ENCODE data around the gene KCNJ6.

The KCNJ6 gene

DNA sequence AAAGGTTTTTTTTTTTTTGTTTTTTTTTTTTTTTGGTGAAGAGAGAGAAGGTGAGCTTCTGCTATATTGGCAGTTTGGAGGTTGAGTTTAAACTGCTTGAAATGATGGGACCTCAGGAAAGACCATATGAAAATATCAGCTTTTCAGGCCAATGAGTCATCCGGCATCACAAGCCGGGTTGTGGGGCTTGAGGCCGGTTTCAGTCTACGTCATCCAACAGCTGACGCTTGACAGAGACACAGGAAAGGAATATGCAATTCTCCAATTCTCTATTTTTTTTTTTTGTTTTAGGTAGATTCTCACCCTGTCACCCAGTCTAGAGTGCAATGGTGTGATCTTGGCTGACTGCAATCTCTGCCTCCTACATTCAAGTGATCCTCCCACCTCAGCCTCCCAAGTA, 52.4 kb downstream of the KCNJ6 start:
- no peak for DNase-seq

DNA sequence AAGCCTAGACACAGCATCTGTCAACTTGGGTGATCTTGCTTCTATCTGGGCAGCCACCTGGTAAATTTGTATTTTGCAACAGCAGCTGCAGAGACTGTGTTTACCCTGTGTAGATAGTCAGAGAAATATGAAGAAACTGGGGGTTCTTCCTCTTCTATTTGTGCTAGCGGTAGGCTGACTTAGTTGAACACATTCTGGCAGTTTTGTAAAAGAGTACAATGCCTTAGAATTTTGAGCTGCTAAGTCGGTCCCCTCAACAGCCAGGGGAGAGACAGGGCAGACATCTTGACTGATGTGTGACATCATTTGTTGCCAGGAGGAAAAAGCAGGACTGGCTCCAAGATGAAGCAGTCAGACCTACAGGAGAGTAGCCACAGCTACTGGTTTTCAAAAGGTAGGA, 53.7 kb downstream of the KCNJ6 start:
- no peak for DNase-seq

DNA sequence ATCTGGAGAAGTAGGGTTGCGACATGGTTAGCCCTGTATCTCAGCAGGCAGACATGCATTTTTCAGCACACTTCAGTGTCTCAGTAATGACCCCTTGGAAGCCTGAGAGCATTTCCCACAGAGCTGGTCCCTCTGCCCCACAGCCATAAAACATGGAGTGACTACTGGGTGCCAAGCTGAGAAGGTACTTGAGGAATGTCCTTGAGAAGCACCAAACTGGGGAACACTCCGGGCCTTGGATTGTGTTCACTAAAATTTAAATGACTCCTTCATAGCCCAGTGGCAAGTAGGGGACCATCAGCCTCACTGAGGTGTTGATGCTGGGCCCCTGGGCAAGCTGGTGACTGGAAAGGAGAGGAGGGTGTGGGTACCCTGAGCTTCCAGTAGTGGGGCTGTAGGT, 54.7 kb downstream of the KCNJ6 start:
- DNase-seq: no peak

DNA sequence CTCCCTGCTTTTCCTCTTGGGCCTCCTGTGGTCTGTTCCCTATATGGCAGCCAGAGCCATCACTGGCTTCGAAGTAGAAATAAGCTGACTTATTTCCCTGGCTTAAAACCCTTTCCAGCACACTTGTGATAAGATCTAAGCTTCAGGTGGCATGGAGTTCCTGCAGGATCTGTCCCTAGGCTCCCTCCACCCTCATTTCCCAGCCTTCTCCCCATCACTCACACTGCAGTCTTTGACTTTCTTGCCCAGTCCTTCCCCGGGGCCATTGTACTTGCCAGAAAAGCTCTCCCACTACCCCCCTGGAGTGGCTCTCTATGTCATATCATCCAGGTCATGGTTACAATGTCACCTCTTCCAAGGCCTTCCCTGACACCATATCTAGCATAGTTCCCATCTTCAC, 55.8 kb downstream of the KCNJ6 start:
- no peak for DNase-seq

DNA sequence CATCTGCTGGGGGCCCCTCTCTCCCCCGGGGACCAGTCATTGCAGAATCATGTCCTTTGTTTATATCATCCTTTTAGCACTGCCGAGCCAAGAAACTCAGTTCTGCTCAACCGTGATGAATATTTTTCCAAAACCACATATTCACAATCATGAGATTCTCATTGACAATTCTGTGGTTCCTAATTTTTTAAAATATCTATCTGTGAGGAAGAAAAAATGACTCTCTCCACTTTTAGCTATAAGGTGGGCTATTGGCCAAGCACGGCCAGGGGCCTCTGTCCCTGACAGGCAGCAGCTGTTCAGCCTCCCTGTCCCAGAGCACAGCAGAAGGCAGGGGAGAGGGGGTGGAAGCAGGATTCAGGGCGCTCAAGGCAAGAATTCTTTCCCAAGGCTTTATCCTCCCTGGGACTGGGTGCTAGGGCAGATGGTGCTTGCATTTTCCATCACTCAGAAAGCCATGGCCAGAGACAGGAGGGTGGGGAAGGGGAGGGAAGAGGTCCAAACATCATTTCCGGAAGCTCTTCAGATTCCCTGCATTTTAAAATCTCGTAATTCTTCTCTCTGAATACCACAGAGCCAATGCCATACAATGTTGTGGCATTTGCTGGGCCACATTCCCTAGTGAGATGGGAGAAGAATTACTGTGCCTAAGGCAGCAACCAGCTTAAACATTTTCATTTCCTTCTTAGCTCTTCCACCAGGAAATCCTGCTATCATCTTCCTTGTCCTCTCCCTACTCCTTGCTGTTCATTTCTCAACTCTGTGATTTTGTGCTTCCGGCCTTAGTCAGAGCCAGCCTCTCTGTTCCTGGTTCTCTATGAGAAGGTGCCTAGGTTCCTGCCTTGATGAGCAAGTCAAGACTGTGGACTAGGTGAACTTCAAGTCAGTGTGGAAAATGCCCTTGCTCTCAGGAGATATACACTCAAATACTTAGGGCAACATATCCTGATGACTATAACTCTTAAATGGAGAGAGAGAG, 60.3 kb downstream of the KCNJ6 start:
- DNase-seq: no peak

DNA sequence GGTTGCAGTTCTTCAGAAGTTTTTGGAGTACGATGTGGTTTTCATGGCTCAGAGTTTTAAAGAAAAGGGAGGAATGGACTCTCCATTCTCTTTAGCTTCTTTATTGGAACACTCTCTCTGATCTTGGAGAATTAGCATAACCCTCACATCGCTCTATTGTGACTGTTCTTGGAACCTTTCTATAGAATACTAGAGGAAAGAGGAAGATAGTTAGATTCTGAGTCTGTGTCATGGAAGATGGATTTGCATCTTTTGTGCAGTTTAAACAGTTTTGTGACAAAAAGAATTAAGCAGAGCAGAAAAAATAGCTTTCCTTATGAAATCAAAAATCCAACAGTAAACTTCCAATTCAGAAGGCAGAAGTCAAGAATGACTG, 61.0 kb downstream of the KCNJ6 start:
- no peak for DNase-seq

DNA sequence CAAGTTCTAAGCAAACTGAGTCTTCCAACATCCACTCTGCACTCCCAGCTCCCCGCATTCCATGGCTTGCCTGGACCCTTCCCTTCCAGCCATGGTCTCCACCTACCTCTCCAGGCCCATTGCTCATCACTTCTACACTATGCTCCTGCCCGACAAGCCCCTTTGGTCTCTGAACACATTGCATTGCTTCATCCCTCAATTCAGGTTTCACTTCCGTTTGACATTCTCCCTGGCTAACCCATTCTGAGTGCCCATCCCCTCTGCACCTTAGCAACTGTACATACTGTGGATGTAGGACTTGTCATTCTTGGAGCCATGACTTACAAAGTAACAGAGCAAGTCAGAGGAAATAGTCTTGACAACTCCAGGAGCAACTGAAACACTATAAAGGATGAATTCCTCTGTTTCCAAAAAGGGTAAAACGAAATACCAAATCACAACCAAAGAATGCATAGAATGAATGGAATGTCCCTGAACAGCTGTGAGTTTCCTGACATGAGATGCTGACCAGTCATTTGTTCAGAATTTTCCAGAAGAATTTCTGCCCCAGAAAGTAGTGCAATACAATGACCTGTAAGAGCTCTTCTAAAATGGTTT, 66.7 kb downstream of the KCNJ6 start:
- no peak for DNase-seq

DNA sequence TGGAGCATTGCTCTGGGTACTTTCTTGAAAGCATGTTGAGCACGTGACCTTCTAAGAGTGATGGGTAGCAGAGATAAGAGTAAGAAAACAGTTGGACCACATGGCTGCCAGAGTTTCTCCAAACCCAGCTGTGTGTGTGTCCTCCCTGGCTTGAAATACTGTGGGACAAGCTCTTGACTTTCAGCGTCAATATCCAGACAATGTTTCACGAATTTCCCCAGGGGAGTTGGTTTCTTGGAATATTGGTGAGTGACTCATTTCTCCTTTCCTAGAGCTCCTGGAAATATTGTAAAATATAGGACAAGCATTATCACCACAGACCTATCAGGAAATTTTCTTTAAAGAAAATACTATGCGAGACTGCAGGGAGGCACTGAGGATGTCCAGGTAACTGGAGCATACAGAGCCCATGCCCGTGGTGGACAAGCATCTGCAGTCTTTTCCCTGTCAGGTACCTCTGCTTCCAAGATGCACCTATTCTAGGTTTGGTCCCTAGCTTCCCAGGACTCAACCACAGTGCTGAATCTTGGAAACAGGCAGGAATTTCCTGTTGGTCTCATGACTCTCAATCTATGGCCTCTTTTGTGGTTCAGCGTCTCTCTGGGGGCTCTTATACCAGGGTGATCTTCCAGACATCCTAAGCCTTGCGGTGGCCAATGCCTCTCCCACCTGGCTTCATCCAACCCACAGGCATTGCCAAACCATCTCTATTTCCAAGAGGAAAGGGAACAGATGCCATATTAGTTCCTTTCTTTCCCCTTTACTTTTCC, 67.4 kb downstream of the KCNJ6 start:
- no peak for DNase-seq

DNA sequence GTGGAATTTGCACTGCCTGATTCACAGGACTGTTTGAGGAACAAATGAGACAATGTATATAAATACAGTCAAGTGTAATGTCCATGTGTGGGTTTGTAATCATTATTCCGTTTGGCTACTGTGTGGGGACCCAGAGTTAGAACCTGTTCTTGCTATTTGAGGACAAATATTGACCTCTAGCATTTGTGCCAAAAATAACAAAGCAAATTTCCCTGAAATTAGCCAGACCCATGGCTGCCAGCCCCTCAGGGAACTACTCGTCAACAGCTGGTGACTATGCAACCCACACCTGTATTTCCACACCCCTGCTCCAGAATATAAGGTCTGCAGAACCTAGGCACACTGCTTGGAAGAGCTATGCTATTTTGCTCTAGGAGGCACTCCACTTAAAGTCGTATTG, 70.7 kb downstream of the KCNJ6 start:
- DNase-seq: no peak

DNA sequence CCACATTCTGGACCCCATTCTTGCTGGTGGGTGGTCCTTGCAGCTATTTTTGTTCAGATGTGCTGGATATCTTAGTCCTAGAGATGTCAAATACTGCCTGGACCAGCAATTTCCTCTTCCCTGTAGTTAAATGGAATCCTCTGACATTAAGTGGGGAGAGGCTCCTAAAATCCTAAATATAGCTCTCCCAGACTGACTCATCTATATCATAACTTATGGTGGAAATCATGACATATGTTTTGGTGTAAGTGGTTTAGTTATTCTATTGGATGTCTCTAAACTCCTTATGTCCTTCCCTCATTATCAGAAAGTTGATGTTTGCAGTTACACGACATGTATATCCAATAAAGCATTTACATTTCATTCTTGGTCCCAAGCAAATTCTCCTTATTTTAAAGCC, 73.1 kb downstream of the KCNJ6 start:
- DNase-seq: no peak

DNA sequence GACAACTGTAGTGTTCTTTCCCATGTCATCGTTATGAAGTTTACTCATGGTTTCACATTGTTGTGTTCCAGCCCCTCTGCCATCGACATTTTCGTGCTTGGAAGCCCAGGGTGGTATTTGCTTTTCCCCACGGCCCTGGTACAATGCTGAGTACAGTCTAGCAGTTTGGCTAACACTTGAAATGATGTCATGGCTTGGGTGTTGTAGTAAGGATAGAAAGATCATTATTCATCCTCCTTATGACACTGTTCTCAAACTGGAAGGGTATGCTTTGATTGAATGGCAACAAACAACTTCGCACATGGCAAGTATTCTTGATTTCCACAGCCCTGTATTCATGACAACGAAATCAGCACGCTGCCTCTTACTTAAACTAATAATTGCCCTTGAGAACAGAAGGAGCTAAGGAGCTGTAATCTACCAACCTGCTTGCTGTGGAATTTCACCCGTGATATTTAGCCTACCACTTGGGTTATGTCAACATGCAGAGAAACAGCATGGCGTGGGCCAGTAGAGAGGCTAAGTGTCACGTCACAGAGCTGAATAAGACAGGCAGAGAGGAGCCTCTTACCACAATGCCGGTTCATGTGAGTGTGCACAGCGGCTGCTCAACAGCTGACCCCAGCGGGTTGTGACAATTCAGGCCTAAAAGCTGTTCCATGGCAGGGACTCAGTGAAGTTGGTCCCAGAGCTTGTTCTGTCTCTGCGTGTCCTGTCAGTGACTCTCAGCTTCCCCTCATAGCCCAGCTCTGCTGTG, 73.9 kb downstream of the KCNJ6 start:
- no peak for DNase-seq

DNA sequence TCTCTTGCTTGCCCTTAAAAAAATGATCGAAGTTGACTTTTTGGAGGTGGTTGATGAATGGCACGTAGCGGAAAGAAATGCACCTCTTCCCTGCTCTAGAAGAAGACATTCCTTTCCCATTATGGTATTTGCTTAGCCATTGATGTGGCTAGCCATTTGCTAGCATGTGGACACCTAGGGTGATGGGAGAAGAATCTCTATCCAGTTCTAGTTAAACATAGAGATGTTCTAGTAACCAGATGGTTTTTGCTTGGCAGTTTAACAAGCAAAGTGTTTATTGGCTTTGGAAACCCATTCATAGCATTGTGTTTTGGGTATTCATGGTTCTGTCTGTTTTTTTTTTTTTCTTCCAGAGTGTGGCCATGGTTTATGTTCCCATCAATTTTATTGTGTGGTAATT, 78.9 kb downstream of the KCNJ6 start:
- DNase-seq: no peak

DNA sequence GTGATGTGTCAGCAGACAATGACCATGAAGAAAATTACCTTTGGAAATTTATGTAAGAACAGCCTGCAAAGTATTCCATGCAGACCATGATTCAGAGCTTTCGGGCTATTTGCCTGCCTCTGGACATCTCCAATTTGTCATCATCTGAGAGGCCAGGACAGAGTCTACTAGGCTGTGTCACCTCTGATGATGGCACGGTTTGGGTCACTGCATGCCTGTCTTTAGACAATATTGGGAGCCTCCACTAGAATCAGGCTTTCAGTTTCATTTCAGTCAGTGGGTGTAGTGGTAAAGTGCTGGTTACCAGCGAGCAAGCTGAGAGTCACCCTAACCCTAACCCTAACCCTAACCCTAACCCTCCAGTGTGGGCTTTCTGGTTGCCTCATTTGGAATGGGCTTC, 80.8 kb downstream of the KCNJ6 start:
- no peak for DNase-seq

DNA sequence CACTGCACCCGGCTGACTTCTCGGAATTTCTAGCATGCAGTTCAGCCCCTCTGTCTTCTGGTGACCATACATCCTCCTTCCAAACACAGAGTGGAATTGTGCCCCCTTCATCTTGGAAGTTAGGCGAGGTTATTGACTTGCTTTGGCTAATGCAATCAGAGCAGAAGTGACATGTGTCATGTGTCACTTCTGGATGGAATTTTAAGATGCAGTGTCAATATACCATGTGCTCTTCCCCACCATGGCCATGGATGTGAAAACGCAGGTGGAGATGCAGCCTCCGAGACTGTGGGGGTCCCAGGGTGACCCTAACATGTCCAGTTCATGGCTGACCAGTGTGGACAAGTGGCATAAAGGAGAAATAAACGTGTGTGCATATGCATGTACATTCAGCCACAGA, 83.0 kb downstream of the KCNJ6 start:
- no peak for DNase-seq

DNA sequence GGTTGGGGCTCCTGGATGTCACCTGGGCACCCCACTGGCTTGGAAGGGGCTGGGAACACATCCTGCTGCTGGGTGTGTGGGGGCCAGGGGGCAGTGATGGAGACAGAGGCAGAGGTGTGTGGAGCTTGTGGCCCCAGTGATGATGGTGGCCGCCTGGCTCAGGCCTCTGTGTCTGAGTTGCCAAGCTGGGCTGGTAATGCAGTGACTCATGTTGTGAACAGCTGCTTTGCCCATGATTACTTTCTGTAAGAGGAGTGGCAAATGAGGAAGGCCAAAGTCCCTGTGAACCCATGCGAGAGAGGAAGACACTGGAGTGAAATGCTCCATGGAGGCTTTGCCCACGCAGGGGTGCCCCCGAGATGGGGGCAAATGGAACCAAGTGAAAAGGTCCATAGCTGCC, 86.8 kb downstream of the KCNJ6 start:
- DNase-seq: no peak

DNA sequence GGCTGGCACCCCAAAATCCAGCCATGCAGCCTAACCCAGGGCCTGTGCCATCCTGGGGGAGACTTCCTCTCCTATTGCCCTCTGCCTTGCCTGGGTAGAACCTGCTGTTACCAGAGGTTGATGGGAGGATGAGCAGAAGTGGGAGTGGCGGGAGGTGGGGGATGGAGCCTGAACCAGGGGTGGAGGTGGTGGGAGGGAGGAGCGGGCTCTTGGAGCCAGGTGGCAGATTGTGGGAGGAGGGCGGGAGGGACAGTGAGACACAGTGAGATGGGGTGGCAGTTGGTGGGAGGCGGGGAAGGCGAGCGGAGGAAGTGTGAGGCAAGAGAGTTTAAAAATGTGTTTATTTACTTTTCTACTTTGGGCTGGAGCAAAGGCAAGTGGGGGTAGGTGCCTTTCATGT, 87.3 kb downstream of the KCNJ6 start:
- DNase-seq: no peak

DNA sequence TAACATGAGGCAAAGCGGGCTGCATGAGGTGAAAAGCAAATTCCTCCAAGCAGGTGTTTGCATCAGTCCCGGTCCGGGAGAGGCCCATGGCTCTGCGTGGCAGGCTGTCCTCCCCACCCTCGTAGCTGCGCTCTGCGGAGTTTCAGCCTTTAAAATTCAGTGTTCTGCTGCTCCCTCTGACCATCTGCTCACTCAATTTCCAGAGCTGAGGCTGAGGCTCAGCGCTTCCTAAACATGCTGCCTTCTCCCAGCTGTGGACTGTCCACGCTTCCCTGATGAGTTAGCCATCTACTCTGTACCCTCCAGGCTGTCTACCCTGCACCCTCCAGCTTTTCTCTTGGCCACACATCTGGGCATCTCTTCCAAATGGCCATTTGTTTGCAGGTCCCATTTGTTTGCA, 87.7 kb downstream of the KCNJ6 start:
- DNase-seq: no peak

DNA sequence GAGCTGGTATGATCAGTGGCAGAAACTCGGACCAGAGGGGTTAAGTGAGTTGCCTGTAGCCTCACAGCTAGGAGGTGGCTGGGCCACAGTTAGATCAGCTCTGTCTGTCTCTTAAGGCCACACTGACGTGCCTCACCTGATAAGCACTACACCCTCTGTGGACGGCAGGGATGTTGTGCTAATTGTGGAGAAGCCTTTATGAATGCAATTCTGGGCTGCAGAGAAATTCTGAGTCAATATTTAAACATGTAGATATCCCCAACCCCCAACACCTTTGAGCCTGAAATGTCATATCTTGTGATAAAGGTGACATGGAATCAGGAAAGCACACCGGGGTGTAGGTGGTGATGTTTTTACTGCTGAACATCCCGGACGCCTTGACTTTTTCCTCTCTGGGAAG, 88.3 kb downstream of the KCNJ6 start:
- DNase-seq: no peak

DNA sequence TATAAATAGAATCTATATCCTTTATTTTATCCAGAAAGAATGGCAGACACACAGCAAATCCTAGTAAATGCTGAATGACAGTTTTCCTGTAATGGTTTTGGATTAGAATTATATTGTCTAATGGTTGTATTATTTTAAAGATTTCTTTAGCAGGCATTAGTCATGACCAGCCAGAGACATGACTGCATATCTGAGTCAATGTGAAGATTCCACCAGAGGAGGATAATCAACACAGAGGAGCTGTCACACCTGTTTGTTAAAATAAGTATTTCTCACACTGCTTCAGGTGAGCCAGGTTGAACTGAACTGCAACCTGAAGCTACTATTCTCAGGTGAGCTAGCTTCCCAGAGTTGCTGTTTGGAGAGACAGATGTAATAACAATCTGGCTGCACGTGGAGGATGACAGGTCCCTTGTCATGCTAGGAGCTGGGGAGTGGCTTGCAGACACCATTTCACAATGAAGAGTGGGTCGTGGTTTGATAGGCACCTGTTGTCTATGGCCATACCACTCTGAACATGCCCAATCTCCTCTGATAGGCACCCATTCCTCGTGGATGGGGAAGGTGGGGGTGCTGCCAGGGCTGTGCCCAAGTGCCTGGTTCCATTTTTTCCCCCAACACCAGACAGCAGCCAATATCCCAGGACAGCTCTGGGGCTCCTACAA, 94.3 kb downstream of the KCNJ6 start:
- no peak for DNase-seq

DNA sequence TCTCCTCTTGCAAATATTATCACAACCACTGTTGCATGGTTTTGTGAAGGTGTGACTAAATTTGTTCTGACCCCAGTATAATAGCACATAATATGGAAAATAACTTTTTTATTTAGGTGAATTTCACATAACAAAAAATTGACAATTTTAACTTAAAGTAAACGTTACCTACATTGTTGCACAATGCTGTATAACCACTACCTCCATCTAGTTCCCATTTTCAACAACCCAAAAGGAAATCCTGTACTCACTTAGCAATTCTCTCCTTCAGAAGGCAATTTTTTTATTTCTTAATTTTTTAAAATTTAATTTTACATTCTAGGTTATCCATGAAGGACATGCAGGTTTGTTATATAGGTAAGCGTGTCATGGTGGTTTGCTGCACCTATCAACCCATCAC, 95.2 kb downstream of the KCNJ6 start:
- no peak for DNase-seq

DNA sequence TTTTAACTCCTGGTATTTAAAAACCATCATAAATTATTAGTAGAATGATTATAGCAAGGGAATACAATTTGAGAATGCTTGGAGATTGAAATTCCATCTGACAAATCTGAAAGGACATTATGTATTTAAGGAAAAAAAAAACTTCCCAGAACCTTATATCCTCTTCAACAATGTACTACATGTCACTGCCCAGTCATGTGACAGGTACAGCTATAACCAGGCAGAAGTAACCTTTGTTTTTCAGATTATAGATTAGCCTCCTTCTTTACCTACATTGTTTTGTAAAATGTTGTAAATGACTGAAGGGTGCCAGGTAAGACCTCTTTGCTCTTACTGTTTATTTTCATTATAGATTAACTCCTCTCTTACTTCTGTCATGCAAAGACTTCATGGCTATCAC, 96.9 kb downstream of the KCNJ6 start:
- DNase-seq: no peak

DNA sequence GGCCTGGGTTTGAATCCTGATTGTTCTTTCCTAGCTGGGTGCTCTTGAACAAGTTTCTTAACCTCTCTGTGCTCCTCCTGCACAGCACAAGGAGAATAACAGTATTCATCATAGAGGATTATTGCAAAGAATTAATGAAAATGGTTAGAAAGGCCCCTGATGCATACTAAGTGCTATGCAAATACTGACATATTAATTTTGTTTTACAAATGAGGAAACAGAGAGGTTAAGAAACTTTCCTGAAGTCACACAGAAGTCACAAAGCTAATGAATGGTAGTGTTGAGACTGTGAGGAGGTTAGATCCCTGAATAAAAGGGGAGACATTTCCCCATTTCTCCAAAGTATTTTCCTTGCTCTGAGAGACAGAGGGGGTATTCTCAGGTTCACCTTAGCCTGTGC, 99.0 kb downstream of the KCNJ6 start:
- no peak for DNase-seq

DNA sequence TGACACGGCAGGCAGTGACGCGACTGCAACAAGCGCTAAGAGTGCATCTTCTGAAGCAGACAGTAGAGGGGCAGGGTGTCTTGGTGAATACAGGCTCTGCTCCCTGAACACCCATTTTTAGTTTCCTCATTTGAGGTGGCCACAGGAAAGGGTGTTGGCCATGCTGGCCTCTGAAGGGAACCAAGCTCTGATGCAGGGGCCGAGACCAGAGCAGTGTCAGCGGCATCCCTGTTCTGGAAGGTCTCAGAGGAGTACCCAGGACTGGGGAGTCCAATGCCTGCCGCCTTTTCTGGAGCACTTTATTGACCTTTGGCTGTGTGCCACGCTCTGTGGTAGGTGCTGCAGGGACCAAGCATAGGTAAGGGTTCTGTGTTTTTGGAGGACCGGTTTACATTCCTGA, 100.4 kb downstream of the KCNJ6 start:
- DNase-seq: no peak
